Heart left ventricle (tissue), 16 donors: ENCODE results near the gene CELF5. TPM values are rescaled to one million over a fixed set of nuclear protein-coding genes. Genes with fewer than 3 reads are reported as not detected.

Source experiments
- ATAC-seq, 4 donors: fragments of 200-7000 bp; cut with Tn5 transposase; one replicate each; pipeline ENCODE4 v1.9.1; 2020 to 2022; ENCODE audit warnings: moderate library complexity in 4 of 4, mild to moderate bottlenecking in 3 of 4, moderate number of reproducible peaks in 1 of 4
- DNase-seq, 5 donors: peaks; one replicate each; pipeline ENCODE4 v3.0.0-alpha.2; 2020
- H3K27ac ChIP-seq, 12 donors: fragments of 200-600 bp; sonication (generic) in 4 of 12; one replicate each; pipeline versions ENCODE4 v1.5.0 to v1.8.0; 2016 to 2022; ENCODE audit warnings: mild to moderate bottlenecking in 2 of 12
- H3K27me3 ChIP-seq, 9 donors: fragments of 200-600 bp; sonication (generic) in 2 of 9; one replicate each; pipeline versions ENCODE4 v1.5.1 to v1.8.0; 2016 to 2022; ENCODE audit warnings: mild to moderate bottlenecking in 3 of 9
- H3K36me3 ChIP-seq, 9 donors: fragments of 200-600 bp; sonication (generic) in 2 of 9; one replicate each; pipeline versions ENCODE4 v1.5.0 to v1.8.0; 2018 to 2022; ENCODE audit warnings: mild to moderate bottlenecking in 2 of 9
- H3K4me1 ChIP-seq, 12 donors: fragments of 200-600 bp; sonication (generic) in 4 of 12; one replicate each; pipeline versions ENCODE4 v1.5.0 to v1.8.0; 2016 to 2022; ENCODE audit warnings: mild to moderate bottlenecking in 3 of 12
- H3K4me3 ChIP-seq, 12 donors: fragments of 200-600 bp; sonication (generic) in 4 of 12; one replicate each; pipeline versions ENCODE4 v1.5.0 to v1.8.0; 2017 to 2022; ENCODE audit warnings: mild to moderate bottlenecking in 9 of 12, moderate library complexity in 4 of 12
- H3K9me3 ChIP-seq, 12 donors: fragments of 200-600 bp; sonication (generic) in 4 of 12; one replicate each; pipeline versions ENCODE4 v1.5.0 to v1.8.0; 2016 to 2022; ENCODE audit warnings: mild to moderate bottlenecking in 1 of 12
- POLR2A ChIP-seq, 2 donors: fragments of 450-650 bp; IDR thresholded peaks; one replicate each; pipeline ENCODE4 v1.6.1; 2017; ENCODE audit warnings: antibody characterized with exemption in 2 of 2, mild to moderate bottlenecking in 2 of 2, moderate library complexity in 2 of 2
- WGBS, 4 donors: extraction: QIAGEN DNeasy Blood & Tissue Kit in 2 of 4; methylation state at CpG; one replicate each; pipeline versions ENCODE4 v1.1.5 to v1.1.7; 2013 to 2018; 5-methylcytosine and 5-hydroxymethylcytosine counted together
- intact Hi-C, 10 donors: fragments of 100-400 bp; cut with DNase I; formaldehyde crosslinking; loops; one replicate each; pipeline versions ENCODE4 v1.11.1 to v1.14.2; 2022
- polyA plus RNA-seq, 2 donors: library from polyadenylated mRNA; stranded (reverse); fragments of 200-250 nt; gene quantifications; one replicate each; pipeline ENCODE4 v1.2.3, GENCODE V29; 2013
- total RNA-seq, 9 donors: library from RNA; depleted of rRNA in 2 of 9; stranded (reverse); fragments of >200 nt in 2 of 9; fragmentation: NEBNext Ultra II Directional in 3 of 9; extraction: Animal tissue kit (Norgen Biotek cat#: 25700) in 3 of 9; gene quantifications; one replicate each; pipeline versions ENCODE4 v1.1.0 to v1.2.4, GENCODE V29; 2016 to 2023
- TF ChIP-seq, protein P1 (sequence below), 12 donors: fragments of 200-600 bp; sonication (generic) in 4 of 12; IDR thresholded peaks; one replicate each; pipeline versions ENCODE4 v1.5.0 to v1.8.0; 2018 to 2022; ENCODE audit warnings: antibody characterized with exemption in 12 of 12, mild to moderate bottlenecking in 5 of 12
- donor health status: ischemic (EF 13 %, LVEDD 7.1; RV severe dilation, severe dysfunction).
- donor health status: healthy with polysubstance abuse.
- donor health status: DM: no; HTN: yes; CAD: no.
- donor health status: DM: no; HTN: no; CAD: no.
- donor health status: ischemic (EF 25% LVEDD 6.9; RV normal size, moderate dysfunction).
- donor health status: ischemic (EF 25% LVEDD 5.7; RV mildly dilated, moderate dysfunction).
- donor health status: healthy.
- donor health status: DM: yes; HTN: yes; CAD: no.
- donor health status: ischemic (EF 35%, LVEDD 5.7; RV mildly dilated, moderate dysfunction).
- donor health status: nonischemic (EF 11% LVEDD 7.7; RV severe dilation, severe dysfunction).
- donor health status: DM: yes; HTN: yes; CAD: no.
- donor health status: PGD.
- donor health status: ischemic (EF 29% LVEDD 5.4; RV normal size, mild dysfunction).
- donor health status: nonischemic (EF 23%, LVEDD 6.1; RV moderate dilation, normal function).

CELF5 gene
- total and polyA plus RNA-seq, 11 donors: not detected

DNA sequence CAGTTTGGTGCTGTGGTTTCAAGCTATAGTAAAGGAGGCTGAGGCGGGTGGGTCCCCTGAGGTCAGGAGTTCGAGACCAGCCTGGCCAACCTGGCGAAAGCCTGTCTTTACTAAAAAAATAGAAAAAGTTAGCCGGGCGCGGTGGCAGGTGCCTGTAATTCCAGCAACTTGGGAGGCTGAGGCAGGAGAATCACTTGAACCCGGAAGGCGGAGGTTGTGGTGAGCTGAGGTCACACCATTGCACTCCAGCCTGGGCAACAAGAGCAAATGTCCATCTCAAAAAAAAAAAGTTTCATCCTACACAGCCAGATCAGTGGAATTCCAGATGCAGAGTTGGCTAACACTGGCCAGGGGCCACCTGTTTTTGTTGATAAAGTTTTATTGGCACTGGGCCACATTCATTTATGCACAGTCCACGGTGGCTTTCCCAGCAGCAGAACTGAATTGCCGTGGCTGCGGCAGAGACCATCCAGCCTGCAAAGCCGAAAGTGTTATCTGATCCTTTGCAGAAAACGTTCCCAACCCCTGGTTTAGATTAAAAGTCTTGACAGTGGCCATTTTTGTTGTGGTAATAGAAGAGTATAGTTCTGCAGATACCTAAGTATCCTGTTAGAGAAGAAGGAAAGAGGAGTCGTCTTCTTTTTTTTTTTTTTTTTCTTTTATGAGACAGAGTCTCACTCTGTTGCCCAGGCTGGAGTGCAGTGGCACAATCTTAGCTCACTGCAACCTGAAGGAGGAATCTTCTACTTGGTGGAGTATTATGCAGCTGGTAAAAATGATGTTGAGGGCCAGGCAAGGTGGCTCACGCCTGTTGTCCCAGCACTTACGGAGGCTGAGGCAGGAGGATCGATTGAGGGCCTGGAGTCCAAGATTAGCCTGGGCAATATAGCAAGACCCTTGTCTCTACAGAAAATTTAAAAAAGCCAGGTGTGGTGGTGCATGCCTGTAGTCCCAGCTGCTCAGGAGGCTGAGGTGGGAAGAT lies 30.1 kb upstream of the CELF5 start:
- Histone ChIP-seq H3K27me3 (no peaks in the 10 kb centered on the region), H3K27ac (no peak overlapping the region), H3K4me3 (no peak overlapping the region), H3K9me3 (no peaks in the 10 kb centered on the region), H3K4me1 (no peaks in the 10 kb centered on the region), H3K36me3 (peaks cover 0 to 27% (median 0%) of the 10 kb centered on the region in 9 donors)
- TF ChIP-seq, protein P1, sequence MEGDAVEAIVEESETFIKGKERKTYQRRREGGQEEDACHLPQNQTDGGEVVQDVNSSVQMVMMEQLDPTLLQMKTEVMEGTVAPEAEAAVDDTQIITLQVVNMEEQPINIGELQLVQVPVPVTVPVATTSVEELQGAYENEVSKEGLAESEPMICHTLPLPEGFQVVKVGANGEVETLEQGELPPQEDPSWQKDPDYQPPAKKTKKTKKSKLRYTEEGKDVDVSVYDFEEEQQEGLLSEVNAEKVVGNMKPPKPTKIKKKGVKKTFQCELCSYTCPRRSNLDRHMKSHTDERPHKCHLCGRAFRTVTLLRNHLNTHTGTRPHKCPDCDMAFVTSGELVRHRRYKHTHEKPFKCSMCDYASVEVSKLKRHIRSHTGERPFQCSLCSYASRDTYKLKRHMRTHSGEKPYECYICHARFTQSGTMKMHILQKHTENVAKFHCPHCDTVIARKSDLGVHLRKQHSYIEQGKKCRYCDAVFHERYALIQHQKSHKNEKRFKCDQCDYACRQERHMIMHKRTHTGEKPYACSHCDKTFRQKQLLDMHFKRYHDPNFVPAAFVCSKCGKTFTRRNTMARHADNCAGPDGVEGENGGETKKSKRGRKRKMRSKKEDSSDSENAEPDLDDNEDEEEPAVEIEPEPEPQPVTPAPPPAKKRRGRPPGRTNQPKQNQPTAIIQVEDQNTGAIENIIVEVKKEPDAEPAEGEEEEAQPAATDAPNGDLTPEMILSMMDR (IDR thresholded peaks at IDR 0.05): no peak
- TF ChIP-seq POLR2A (IDR thresholded peaks at IDR 0.05): no peak
- intact Hi-C loops: no loop called here
- DNase-seq (peak in 1 of 5 donors; percentile 12), ATAC-seq (no peak)
- WGBS, 4 donors: 87 to 91% (median 89%) methylated on average over 17 of the region's 17 CpGs

DNA sequence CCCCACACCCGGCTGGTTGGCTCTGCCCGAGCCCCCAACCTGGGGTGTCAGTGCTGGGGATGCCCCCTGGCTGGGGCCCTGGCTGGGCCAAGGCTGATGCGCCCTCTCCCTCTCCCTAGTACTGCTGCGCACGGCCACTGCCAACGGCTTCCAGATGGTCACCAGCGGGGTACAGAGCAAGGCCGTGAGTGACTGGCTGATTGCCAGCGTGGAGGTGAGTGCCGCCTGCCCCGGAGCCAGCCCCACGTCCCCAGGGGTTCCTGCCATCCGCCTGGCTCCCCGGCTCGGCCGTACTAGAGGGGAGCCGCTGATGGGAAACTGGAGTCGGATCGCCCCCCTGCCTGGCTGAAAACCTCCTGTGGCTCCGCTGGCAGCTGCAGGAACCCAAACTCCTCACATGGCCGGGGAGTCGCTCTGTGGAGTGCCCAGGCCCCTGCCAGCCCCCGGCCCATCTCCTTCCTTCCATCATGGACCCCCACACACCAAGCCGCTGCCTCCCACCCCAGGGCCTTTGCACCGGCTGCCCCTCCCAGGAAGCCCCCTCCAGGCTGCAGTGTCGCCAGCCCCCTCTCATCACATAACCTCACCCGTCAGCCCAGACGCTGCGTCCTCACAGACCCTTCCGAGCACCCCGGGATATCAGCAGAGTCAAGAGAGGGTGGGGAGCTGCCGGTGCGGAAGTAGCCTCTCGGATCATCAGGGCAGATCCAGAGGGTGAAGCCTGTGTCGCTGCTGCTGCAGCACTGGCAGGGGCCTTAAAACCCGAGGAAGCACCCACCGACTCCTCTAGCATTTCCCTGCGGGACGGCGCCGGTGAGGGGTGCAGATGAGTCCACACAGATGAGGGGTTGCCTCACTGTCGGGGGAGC lies 28.2 kb upstream of the CELF5 start:
- intact Hi-C loops: no loop called here
- H3K4me3 ChIP-seq: no peak overlapping the region
- H3K36me3 ChIP-seq: peaks cover 0 to 28% (median 5%) of the 10 kb centered on the region in 9 donors
- DNase-seq: peak in 1 of 5 donors; percentile 28
- no peaks in the 10 kb centered on the region for H3K9me3 ChIP-seq
- TF ChIP-seq, protein P1 (IDR thresholded peaks at IDR 0.05): no peak
- no peak for TF ChIP-seq POLR2A (IDR thresholded peaks at IDR 0.05)
- WGBS, 4 donors: 93 to 96% (median 93%) methylated on average over 29 to 42 of the region's 42 CpGs
- no peaks in the 10 kb centered on the region for H3K4me1 ChIP-seq
- ATAC-seq: no peak
- H3K27ac ChIP-seq: no peak overlapping the region
- no peaks in the 10 kb centered on the region for H3K27me3 ChIP-seq

DNA sequence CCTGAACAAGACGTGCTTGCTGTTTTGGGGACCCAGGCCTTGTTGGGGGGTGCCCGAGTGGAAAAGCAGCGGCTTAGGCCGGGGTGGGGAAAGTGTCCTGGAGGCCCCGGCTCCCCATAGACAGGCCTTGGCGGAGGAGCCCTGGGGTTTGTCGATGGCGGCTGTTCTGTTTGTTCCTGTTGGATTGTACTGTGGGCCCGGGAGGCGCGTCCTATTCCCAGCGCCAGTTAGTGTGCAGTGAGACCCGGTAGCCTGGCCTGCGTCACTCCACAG lies 27.6 kb upstream of the CELF5 start:
- TF ChIP-seq POLR2A (IDR thresholded peaks at IDR 0.05): no peak
- TF ChIP-seq, protein P1 (IDR thresholded peaks at IDR 0.05): no peak
- peaks cover 0 to 34% (median 5%) of the 10 kb centered on the region in 9 donors for H3K36me3 ChIP-seq

More for the DNA sequence above, 27.6 kb upstream of the CELF5 start:
- intact Hi-C loops: no loop called here
- Histone ChIP-seq H3K27ac (no peak overlapping the region), H3K27me3 (no peaks in the 10 kb centered on the region), H3K4me1 (no peaks in the 10 kb centered on the region), H3K9me3 (no peaks in the 10 kb centered on the region), H3K4me3 (no peak overlapping the region)
- DNase-seq (peak in 1 of 5 donors; percentile 21), ATAC-seq (no peak)
- 91 to 98% (median 94%) methylated on average over 7 to 14 of the region's 14 CpGs for WGBS, 4 donors
